Mesendoderm (in vitro differentiated cells): ENCODE results near the gene SLC25A34.

Experiments
- DNase-seq: peaks from one replicate; pipeline ENCODE4 v3.0.0; 2013
- H2AK5ac ChIP-seq: 2 replicates; pipeline ENCODE4 v1.6.1; 2013; ENCODE audit warnings: low read length, inconsistent platforms
- H2BK120ac ChIP-seq: 2 replicates; pipeline ENCODE4 v1.6.1; 2013; ENCODE audit warnings: low read depth, mild to moderate bottlenecking, low read length, moderate library complexity, mixed read lengths
- H2BK15ac ChIP-seq: replicated peaks from 2 replicates; pipeline ENCODE4 v1.6.1; 2013; ENCODE audit warnings: low read depth, mild to moderate bottlenecking, moderate library complexity
- H2BK5ac ChIP-seq: 2 replicates; pipeline ENCODE4 v1.6.1; 2013; ENCODE audit warnings: low read length, inconsistent platforms
- H3K18ac ChIP-seq: 2 replicates; pipeline ENCODE4 v1.6.1; 2013; ENCODE audit warnings: mild to moderate bottlenecking, low read length, mixed read lengths
- H3K23ac ChIP-seq: one replicate; pipeline ENCODE4 v1.6.1; 2013; ENCODE audit warnings: low read length
- H3K27ac ChIP-seq: 2 replicates; pipeline ENCODE4 v1.5.1; 2013; ENCODE audit warnings: low read depth, mild to moderate bottlenecking, inconsistent platforms, low read length, moderate library complexity
- H3K27me3 ChIP-seq: 2 replicates; pipeline ENCODE4 v1.6.1; 2013; ENCODE audit warnings: low read length, control low read depth, mild to moderate bottlenecking, inconsistent platforms; ENCODE audit not compliant: insufficient read depth, poor library complexity
- H3K36me3 ChIP-seq: 2 replicates; pipeline ENCODE4 v1.6.1; 2013; ENCODE audit warnings: low read length, inconsistent platforms; ENCODE audit not compliant: control insufficient read depth, insufficient read depth
- H3K4ac ChIP-seq: one replicate; pipeline ENCODE4 v1.6.1; 2013; ENCODE audit warnings: low read depth, mild to moderate bottlenecking, low read length, moderate library complexity
- H3K4me1 ChIP-seq: 2 replicates; pipeline ENCODE4 v1.6.1; 2013; ENCODE audit warnings: low read depth, low read length, inconsistent platforms; ENCODE audit not compliant: control insufficient read depth
- H3K4me2 ChIP-seq: 2 replicates; pipeline ENCODE4 v1.6.1; 2013; ENCODE audit warnings: low read length
- H3K4me3 ChIP-seq: 2 replicates; pipeline ENCODE4 v1.5.1; 2013; ENCODE audit warnings: mild to moderate bottlenecking, low read length
- H3K56ac ChIP-seq: one replicate; pipeline ENCODE4 v1.6.1; 2013; ENCODE audit warnings: low read length
- H3K79me1 ChIP-seq: 2 replicates; pipeline ENCODE4 v1.6.1; 2013; ENCODE audit warnings: low read length, inconsistent platforms
- H3K79me2 ChIP-seq: 2 replicates; pipeline ENCODE4 v1.6.1; 2013; ENCODE audit warnings: mild to moderate bottlenecking, low read length; ENCODE audit not compliant: control insufficient read depth, insufficient read depth
- H3K9ac ChIP-seq: 2 replicates; pipeline ENCODE4 v1.6.1; 2013; ENCODE audit warnings: low read length, inconsistent platforms
- H4K5ac ChIP-seq: one replicate; pipeline ENCODE4 v1.6.1; 2013; ENCODE audit warnings: low read length
- H4K8ac ChIP-seq: one replicate; pipeline ENCODE4 v1.6.1; 2013; ENCODE audit warnings: low read depth, mild to moderate bottlenecking, control low read depth, low read length, moderate library complexity
- WGBS: extraction: QIAGEN DNeasy Blood & Tissue Kit; methylation state at CpG from one replicate; pipeline ENCODE4 v1.1.7; 2013; ENCODE audit warnings: low lambda C conversion rate, missing lambda C conversion rate; ENCODE audit not compliant: insufficient coverage; ENCODE audit errors: extremely low coverage; 5-methylcytosine and 5-hydroxymethylcytosine counted together

The SLC25A34 gene

DNA sequence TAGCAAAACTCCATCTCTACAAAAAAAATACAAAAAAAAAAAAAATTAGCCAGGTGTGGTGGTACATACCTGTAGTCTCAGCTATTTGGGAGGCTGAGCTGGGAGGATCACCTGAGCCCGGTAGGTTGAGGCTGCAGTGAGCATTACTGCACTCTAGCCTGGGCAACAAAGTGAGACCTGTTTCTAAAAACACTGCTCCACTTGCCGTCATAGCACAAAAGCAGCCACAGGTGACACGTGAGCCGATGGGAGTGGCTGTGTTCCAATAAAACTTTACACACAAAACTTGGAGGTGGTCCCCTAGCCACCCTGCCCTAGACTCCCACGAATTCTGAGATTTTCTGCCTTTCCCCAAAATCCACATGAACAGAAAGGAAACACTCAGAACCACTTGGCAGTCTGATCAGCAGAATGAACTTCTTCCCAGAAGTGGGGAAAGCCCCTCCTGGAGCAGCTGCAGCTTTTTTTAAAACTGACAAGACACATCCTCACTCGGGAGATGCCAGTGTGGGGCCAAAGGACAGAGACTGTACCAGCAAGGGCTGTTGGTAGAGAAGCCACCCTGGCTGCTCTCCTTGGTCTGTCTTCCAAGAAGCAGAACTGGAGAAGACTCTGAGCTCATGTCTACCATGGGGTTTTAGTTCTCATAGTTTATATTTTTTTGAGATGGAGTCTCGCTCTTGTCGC lies 28.7 kb upstream of the SLC25A34 start:
- Histone ChIP-seq H3K27me3 (no peaks in the 10 kb centered on the region), H3K9ac (no peak overlapping the region), H3K18ac (no peak overlapping the region), H3K4me3 (no peak overlapping the region), H4K5ac (no peak overlapping the region), H3K36me3 (peaks cover 1% of the 10 kb centered on the region), H2AK5ac (no peak overlapping the region), H2BK5ac (no peak overlapping the region), H3K79me1 (peaks cover 20% of the 10 kb centered on the region), H2BK120ac (no peak overlapping the region), H3K79me2 (peaks cover 6% of the 10 kb centered on the region), H3K4me2 (no peak overlapping the region), H3K56ac (no peak overlapping the region), H3K4me1 (no peaks in the 10 kb centered on the region), H4K8ac (no peak overlapping the region), H3K23ac (no peak overlapping the region), H3K4ac (no peak overlapping the region), H3K27ac (no peak overlapping the region), H2BK15ac (no peak overlapping the region)
- DNase-seq = no peak
- no CpG with 5 or more reads among the region's 8 CpGs for WGBS

DNA sequence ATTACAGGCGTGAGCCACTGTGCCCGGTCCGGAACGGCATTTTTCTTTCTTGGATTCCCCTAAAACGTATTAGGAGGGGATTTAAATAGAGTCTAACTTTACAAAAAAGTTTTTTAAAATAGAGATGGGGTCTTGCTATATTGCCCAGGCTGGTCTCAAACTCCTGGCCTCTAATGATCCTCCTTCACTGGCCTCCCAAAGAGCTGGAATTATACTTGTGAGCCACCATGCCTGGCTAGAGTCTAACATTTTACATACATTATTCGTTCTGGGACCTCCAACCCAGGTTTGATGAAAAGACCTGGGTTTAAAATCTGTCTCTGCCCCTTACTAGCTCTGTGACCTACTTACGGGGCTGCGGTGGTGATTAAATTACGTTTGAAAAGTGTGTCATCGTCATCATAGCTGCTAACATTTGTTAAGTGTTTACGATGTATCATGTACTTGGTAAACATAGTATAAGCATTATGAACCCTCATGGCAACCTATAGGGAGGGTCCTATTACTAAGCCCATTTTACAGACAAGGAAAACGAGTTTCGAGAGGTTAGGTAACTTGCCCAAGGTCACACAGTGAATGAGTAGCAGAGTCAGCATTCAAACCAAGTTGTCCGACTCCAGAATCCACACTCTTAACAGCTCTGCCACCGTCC lies 27.4 kb upstream of the SLC25A34 start:
- Histone ChIP-seq H3K23ac (no peak overlapping the region), H3K4ac (no peak overlapping the region), H4K8ac (no peak overlapping the region), H4K5ac (no peak overlapping the region), H3K56ac (no peak overlapping the region), H2BK5ac (no peak overlapping the region), H3K9ac (no peak overlapping the region), H3K27ac (no peak overlapping the region), H3K27me3 (no peaks in the 10 kb centered on the region), H2AK5ac (no peak overlapping the region), H2BK120ac (no peak overlapping the region), H3K4me2 (no peak overlapping the region), H3K4me3 (no peak overlapping the region), H2BK15ac (no peak overlapping the region), H3K4me1 (no peaks in the 10 kb centered on the region), H3K36me3 (peaks cover 1% of the 10 kb centered on the region), H3K79me1 (peaks cover 18% of the 10 kb centered on the region), H3K18ac (no peak overlapping the region), H3K79me2 (peaks cover 5% of the 10 kb centered on the region)
- no CpG with 5 or more reads among the region's 15 CpGs for WGBS
- no peak for DNase-seq

GRCh38 chr1:15709226-15709625 lies 26.8 kb upstream of the SLC25A34 start:
- H2BK5ac ChIP-seq = no peak overlapping the region
- H3K4me3 ChIP-seq = no peak overlapping the region
- no peak overlapping the region for H4K8ac ChIP-seq
- H3K23ac ChIP-seq = no peak overlapping the region
- no peak overlapping the region for H3K56ac ChIP-seq
- H3K79me2 ChIP-seq = peaks cover 4% of the 10 kb centered on the region
- no peak overlapping the region for H2BK15ac ChIP-seq
- H3K9ac ChIP-seq = no peak overlapping the region
- WGBS = no CpG with 5 or more reads among the region's 4 CpGs
- H3K4ac ChIP-seq = no peak overlapping the region
- no peak overlapping the region for H3K18ac ChIP-seq
- peaks cover 16% of the 10 kb centered on the region for H3K79me1 ChIP-seq
- peaks cover 1% of the 10 kb centered on the region for H3K36me3 ChIP-seq
- no peak overlapping the region for H2BK120ac ChIP-seq
- no peak overlapping the region for H3K4me2 ChIP-seq
- H2AK5ac ChIP-seq = no peak overlapping the region
- no peaks in the 10 kb centered on the region for H3K4me1 ChIP-seq
- no peak for DNase-seq
- H3K27me3 ChIP-seq = no peaks in the 10 kb centered on the region
- no peak overlapping the region for H3K27ac ChIP-seq
- no peak overlapping the region for H4K5ac ChIP-seq

DNA sequence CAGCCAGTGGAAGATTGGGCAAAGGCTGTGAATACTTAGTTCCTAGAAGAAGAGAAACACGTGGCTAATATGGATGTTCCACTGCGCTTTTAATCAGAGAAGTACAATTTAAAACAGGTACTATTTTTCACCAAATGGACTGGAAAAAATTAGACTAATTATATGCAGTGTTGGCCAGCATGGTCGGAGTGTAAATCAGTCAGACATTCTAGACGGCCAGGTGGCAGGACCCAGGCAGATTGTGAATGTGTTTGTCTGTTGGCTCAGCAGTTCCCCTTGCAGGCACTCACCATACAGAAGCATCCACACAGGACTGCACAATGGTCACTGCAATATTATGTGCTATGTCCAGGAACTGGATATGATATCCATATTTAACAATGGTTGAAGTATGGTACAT lies 23.9 kb upstream of the SLC25A34 start:
- no peak overlapping the region for H4K8ac ChIP-seq
- no peak for DNase-seq
- no peak overlapping the region for H3K9ac ChIP-seq
- H3K4me3 ChIP-seq = no peak overlapping the region
- H4K5ac ChIP-seq = no peak overlapping the region
- no peak overlapping the region for H2BK5ac ChIP-seq
- H3K4ac ChIP-seq = no peak overlapping the region
- H3K79me1 ChIP-seq = peaks cover 14% of the 10 kb centered on the region
- H3K27me3 ChIP-seq = no peaks in the 10 kb centered on the region
- no peaks in the 10 kb centered on the region for H3K4me1 ChIP-seq
- no CpG with 5 or more reads among the region's 4 CpGs for WGBS
- no peak overlapping the region for H2BK15ac ChIP-seq
- no peak overlapping the region for H3K18ac ChIP-seq
- peaks cover 2% of the 10 kb centered on the region for H3K36me3 ChIP-seq
- no peak overlapping the region for H3K23ac ChIP-seq
- no peak overlapping the region for H2AK5ac ChIP-seq
- peaks cover 4% of the 10 kb centered on the region for H3K79me2 ChIP-seq
- no peak overlapping the region for H3K27ac ChIP-seq
- no peak overlapping the region for H3K4me2 ChIP-seq
- H3K56ac ChIP-seq = no peak overlapping the region
- H2BK120ac ChIP-seq = no peak overlapping the region

GRCh38 chr1:15714406-15715136 lies 21.5 kb upstream of the SLC25A34 start:
- no peak overlapping the region for H3K27ac ChIP-seq
- no peak overlapping the region for H3K4ac ChIP-seq

More at GRCh38 chr1:15714406-15715136, 21.5 kb upstream of the SLC25A34 start:
- Histone ChIP-seq H3K18ac (no peak overlapping the region), H2BK15ac (no peak overlapping the region), H3K4me3 (no peak overlapping the region), H3K23ac (no peak overlapping the region), H3K79me2 (no peaks in the 10 kb centered on the region), H2AK5ac (no peak overlapping the region), H3K9ac (no peak overlapping the region), H3K56ac (no peak overlapping the region), H3K79me1 (peaks cover 7% of the 10 kb centered on the region), H4K5ac (no peak overlapping the region), H4K8ac (no peak overlapping the region), H3K4me2 (no peak overlapping the region), H2BK5ac (no peak overlapping the region), H3K36me3 (peaks cover 2% of the 10 kb centered on the region), H3K4me1 (no peaks in the 10 kb centered on the region), H3K27me3 (no peaks in the 10 kb centered on the region), H2BK120ac (no peak overlapping the region)
- DNase-seq = no peak
- no CpG with 5 or more reads among the region's 4 CpGs for WGBS
